ENCODE measurements around the gene CAPZA1. TPM values are rescaled to one million over a fixed set of nuclear protein-coding genes. Genes with fewer than 3 reads are reported as not detected.

The CAPZA1 gene
- total RNA-seq, 1 experiment from 2014 or later = 108 TPM

DNA sequence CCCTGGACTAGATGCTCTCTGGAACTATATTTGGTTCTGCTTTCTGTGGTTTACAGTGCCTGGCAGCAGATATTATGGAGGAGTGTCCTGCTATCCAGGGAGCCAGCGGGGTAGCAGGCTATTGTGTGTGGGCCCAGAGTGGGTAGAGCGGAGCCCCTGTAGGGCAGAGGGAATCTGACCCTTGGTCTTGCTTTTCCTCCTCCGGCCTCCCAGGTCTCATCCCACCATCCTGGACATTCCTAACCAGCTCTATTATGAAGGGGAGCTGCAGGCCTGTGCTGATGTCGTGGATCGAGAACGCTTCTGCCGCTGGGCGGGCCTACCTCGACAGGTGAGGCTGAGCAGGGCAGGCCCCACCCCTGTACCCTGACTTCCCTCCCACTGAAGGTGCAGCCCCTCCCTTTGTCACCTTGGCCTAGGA is 78.2 kb downstream of the CAPZA1 start:
- DNase-seq = no peak
- no peak overlapping the region for H3K9ac ChIP-seq (ENCODE audit: extremely low read depth, insufficient read length, low read length)
- no peak overlapping the region for H3K27ac Mint-ChIP-seq
- no peaks in the 10 kb centered on the region for H3K9me3 Mint-ChIP-seq
- no peak overlapping the region for H3K4me3 Mint-ChIP-seq
- no peaks in the 10 kb centered on the region for H3K79me2 ChIP-seq (ENCODE audit: insufficient read depth, low read length)
- no peak overlapping the region for H2BK5ac ChIP-seq (ENCODE audit: insufficient read length, low read length)
- H3K79me1 ChIP-seq (ENCODE audit: insufficient read depth, low read depth, low read length, poor library complexity, severe bottlenecking) = no peaks in the 10 kb centered on the region
- no peak overlapping the region for H3K27ac ChIP-seq (ENCODE audit: insufficient read length, low read depth, low read length)
- TF ChIP-seq, protein P1, sequence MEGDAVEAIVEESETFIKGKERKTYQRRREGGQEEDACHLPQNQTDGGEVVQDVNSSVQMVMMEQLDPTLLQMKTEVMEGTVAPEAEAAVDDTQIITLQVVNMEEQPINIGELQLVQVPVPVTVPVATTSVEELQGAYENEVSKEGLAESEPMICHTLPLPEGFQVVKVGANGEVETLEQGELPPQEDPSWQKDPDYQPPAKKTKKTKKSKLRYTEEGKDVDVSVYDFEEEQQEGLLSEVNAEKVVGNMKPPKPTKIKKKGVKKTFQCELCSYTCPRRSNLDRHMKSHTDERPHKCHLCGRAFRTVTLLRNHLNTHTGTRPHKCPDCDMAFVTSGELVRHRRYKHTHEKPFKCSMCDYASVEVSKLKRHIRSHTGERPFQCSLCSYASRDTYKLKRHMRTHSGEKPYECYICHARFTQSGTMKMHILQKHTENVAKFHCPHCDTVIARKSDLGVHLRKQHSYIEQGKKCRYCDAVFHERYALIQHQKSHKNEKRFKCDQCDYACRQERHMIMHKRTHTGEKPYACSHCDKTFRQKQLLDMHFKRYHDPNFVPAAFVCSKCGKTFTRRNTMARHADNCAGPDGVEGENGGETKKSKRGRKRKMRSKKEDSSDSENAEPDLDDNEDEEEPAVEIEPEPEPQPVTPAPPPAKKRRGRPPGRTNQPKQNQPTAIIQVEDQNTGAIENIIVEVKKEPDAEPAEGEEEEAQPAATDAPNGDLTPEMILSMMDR (conservative IDR thresholded peaks at IDR 0.05) = no peak
- peaks cover 32 to 81% (median 76%) of the 10 kb centered on the region in 3 experiments; a peak in 6 of 7 replicates for H3K36me3 Mint-ChIP-seq (ENCODE audit: insufficient read depth in 1 of 3, low read depth in 3 of 3)
- no peaks in the 10 kb centered on the region for H3K23me2 ChIP-seq (ENCODE audit: insufficient read length, low read depth, low read length, poor library complexity, severe bottlenecking)
- peaks cover 3% of the 10 kb centered on the region; the same call in 1 of the 2 replicates for H3K27me3 ChIP-seq (ENCODE audit: insufficient read depth, low read length)
- no peak overlapping the region for H2AFZ ChIP-seq (ENCODE audit: low read length)
- no peak overlapping the region for H3K56ac ChIP-seq (ENCODE audit: insufficient read length, low read depth, low read length)
- no peak overlapping the region for H4K8ac ChIP-seq (replicated peaks; ENCODE audit: insufficient read length, low read depth, low read length)
- WGBS (ENCODE audit: extremely low coverage, insufficient read length, low lambda C conversion rate) = no CpG with 5 or more reads among the region's 9 CpGs
- H2AK5ac ChIP-seq (ENCODE audit: insufficient read length, low read length) = no peak overlapping the region
- H3K18ac ChIP-seq (ENCODE audit: insufficient read length, low read depth, low read length) = no peak overlapping the region
- H3K4ac ChIP-seq (ENCODE audit: low read depth, low read length) = no peak overlapping the region
- H3K14ac ChIP-seq (ENCODE audit: insufficient read depth, low read length) = no peak overlapping the region
- H3K4me2 ChIP-seq (ENCODE audit: insufficient read depth, insufficient read length, low read length) = no peak overlapping the region
- H2BK120ac ChIP-seq (ENCODE audit: low read depth, low read length, poor library complexity, severe bottlenecking) = no peak overlapping the region
- H4K5ac ChIP-seq (ENCODE audit: insufficient read length, low read depth, low read length) = no peak overlapping the region
- H4K20me1 ChIP-seq (ENCODE audit: control insufficient read depth, insufficient read depth, insufficient read length) = peaks cover 4% of the 10 kb centered on the region
- H4K91ac ChIP-seq (ENCODE audit: insufficient read length, low read depth, low read length) = no peak overlapping the region
- H3T11ph ChIP-seq (ENCODE audit: low read length) = no peak overlapping the region
- peaks cover 29% of the 10 kb centered on the region for H3K27me3 Mint-ChIP-seq (ENCODE audit: low read depth)
- no peaks in the 10 kb centered on the region for H3K9me3 ChIP-seq (ENCODE audit: control insufficient read depth, low read depth, low read length)
- peaks cover 45 to 53% of the 10 kb centered on the region in 2 experiments for H3K4me1 Mint-ChIP-seq
- peaks cover 4% of the 10 kb centered on the region; the same call in 1 of the 2 replicates for H3K4me1 ChIP-seq (ENCODE audit: insufficient read depth, low read length)
- no peak overlapping the region for H3K23ac ChIP-seq (ENCODE audit: insufficient read length, low read depth, low read length)
- no peak overlapping the region for H2BK15ac ChIP-seq (ENCODE audit: low read depth, low read length)
- H2BK12ac ChIP-seq (ENCODE audit: insufficient read length, low read depth, low read length) = no peak overlapping the region
- H2BK20ac ChIP-seq (ENCODE audit: low read depth, low read length, poor library complexity, severe bottlenecking) = no peak overlapping the region

Data from H9 (cell line).